ENCODE data around the gene MAP7D3.

Gene MAP7D3

GRCh38 chrX:136203951-136204350, 47.2 kb downstream of the MAP7D3 start:
- ATAC-seq: no peak
- TF ChIP-seq ZNF70 (CRISPR knock-in tag; IDR thresholded peaks at IDR 0.05) (no peak), CSDC2 (CRISPR knock-in tag; IDR thresholded peaks at IDR 0.05) (no peak), CREB5 (CRISPR knock-in tag; IDR thresholded peaks at IDR 0.05; ENCODE audit: low read depth) (no peak), ISL1 (CRISPR knock-in tag; IDR thresholded peaks at IDR 0.05) (no peak)

GRCh38 chrX:136203438-136203837, 47.8 kb downstream of the MAP7D3 start:
- no peak for TF ChIP-seq ZFP30 (CRISPR knock-in tag; IDR thresholded peaks at IDR 0.05)
- TF ChIP-seq ARNTL (CRISPR knock-in tag; IDR thresholded peaks at IDR 0.05; ENCODE audit: borderline replicate concordance, low read depth): no peak
- no peak for TF ChIP-seq CSRNP3 (CRISPR knock-in tag; IDR thresholded peaks at IDR 0.05)
- TF ChIP-seq PPARA (CRISPR knock-in tag; IDR thresholded peaks at IDR 0.05; ENCODE audit: borderline replicate concordance): no peak
- no peak for TF ChIP-seq ZNF565 (CRISPR knock-in tag; conservative IDR thresholded peaks at IDR 0.05; ENCODE audit: low read depth)
- TF ChIP-seq RARB (CRISPR knock-in tag; IDR thresholded peaks at IDR 0.05): no peak
- no peak for TF ChIP-seq PATZ1 (CRISPR knock-in tag; IDR thresholded peaks at IDR 0.05; ENCODE audit: borderline replicate concordance)
- TF ChIP-seq ISL1 (CRISPR knock-in tag; IDR thresholded peaks at IDR 0.05): no peak
- no peak for TF ChIP-seq ZC3H10 (CRISPR knock-in tag; IDR thresholded peaks at IDR 0.05)
- no peak for TF ChIP-seq ZNF70 (CRISPR knock-in tag; IDR thresholded peaks at IDR 0.05)
- no peak for TF ChIP-seq OSR1 (CRISPR knock-in tag; IDR thresholded peaks at IDR 0.05)
- TF ChIP-seq SNAI2 (CRISPR knock-in tag; IDR thresholded peaks at IDR 0.05): no peak
- TF ChIP-seq TCF4 (CRISPR knock-in tag; IDR thresholded peaks at IDR 0.05; ENCODE audit: borderline replicate concordance): no peak
- TF ChIP-seq TSHZ2 (CRISPR knock-in tag; IDR thresholded peaks at IDR 0.05): no peak
- no peak for TF ChIP-seq BACH2 (CRISPR knock-in tag; IDR thresholded peaks at IDR 0.05; ENCODE audit: borderline replicate concordance)
- TF ChIP-seq CREB5 (CRISPR knock-in tag; IDR thresholded peaks at IDR 0.05; ENCODE audit: low read depth): no peak
- TF ChIP-seq CSDC2 (CRISPR knock-in tag; IDR thresholded peaks at IDR 0.05): no peak
- no peak for ATAC-seq

GRCh38 chrX:136202889-136203288, 48.3 kb downstream of the MAP7D3 start:
- no peak for ATAC-seq
- TF ChIP-seq ISL1 (CRISPR knock-in tag; IDR thresholded peaks at IDR 0.05) (peak; percentile 76), CSRNP3 (CRISPR knock-in tag; IDR thresholded peaks at IDR 0.05) (no peak)

GRCh38 chrX:136201601-136202000, 49.6 kb downstream of the MAP7D3 start:
- no peak for TF ChIP-seq OSR1 (CRISPR knock-in tag; IDR thresholded peaks at IDR 0.05)
- no peak for TF ChIP-seq CREB5 (CRISPR knock-in tag; IDR thresholded peaks at IDR 0.05; ENCODE audit: low read depth)
- ATAC-seq: no peak

Measured in SK-N-SH treated with all-trans-retinoic acid at 6 μM for 48 hours (cell line).